ENCODE measurements around the gene CSNK1E.

CSNK1E gene

GRCh38 chr22:38308791-38309498 is 8.3 kb downstream of the CSNK1E start:
- DNase-seq (ENCODE audit: low read depth in 2 of 2): no peak

- no peak for DNase-seq (ENCODE audit: low read depth in 2 of 2)
These were observed 11.5 kb downstream of the CSNK1E start for GRCh38 chr22:38305471-38306448.

- no peak for DNase-seq (ENCODE audit: low read depth in 2 of 2)
These were observed 12.7 kb downstream of the CSNK1E start for GRCh38 chr22:38304526-38304925.

- no peak for DNase-seq (ENCODE audit: low read depth in 2 of 2)
These were observed 13.3 kb downstream of the CSNK1E start for GRCh38 chr22:38303974-38304373.

GRCh38 chr22:38302906-38303305 is 14.3 kb downstream of the CSNK1E start:
- no peak for DNase-seq (ENCODE audit: low read depth in 2 of 2)

GRCh38 chr22:38300946-38301345 is 16.3 kb downstream of the CSNK1E start:
- no peak for DNase-seq (ENCODE audit: low read depth in 2 of 2)

- no peak for DNase-seq (ENCODE audit: low read depth in 2 of 2)
These were observed 16.9 kb downstream of the CSNK1E start for GRCh38 chr22:38300197-38300945.

GRCh38 chr22:38299770-38300102 is 17.5 kb downstream of the CSNK1E start:
- no peak for DNase-seq (ENCODE audit: low read depth in 2 of 2)

- DNase-seq (ENCODE audit: low read depth in 2 of 2): no peak
These were observed 18.8 kb downstream of the CSNK1E start for GRCh38 chr22:38298312-38299005.

- no peak for DNase-seq (ENCODE audit: low read depth in 2 of 2)
These were observed 20.9 kb downstream of the CSNK1E start for GRCh38 chr22:38296372-38296771.

GRCh38 chr22:38295863-38296262 is 21.4 kb downstream of the CSNK1E start:
- no peak for DNase-seq (ENCODE audit: low read depth in 2 of 2)

- no peak for DNase-seq (ENCODE audit: low read depth in 2 of 2)
These were observed 21.9 kb downstream of the CSNK1E start for GRCh38 chr22:38295339-38295738.

GRCh38 chr22:38294193-38294592 is 23.0 kb downstream of the CSNK1E start:
- no peak for DNase-seq (ENCODE audit: low read depth in 2 of 2)

GRCh38 chr22:38292694-38293093 is 24.5 kb downstream of the CSNK1E start:
- DNase-seq (ENCODE audit: low read depth in 2 of 2): no peak

- DNase-seq (ENCODE audit: low read depth in 2 of 2): no peak
These were observed 25.9 kb downstream of the CSNK1E start for GRCh38 chr22:38291201-38291777.

- no peak for DNase-seq (ENCODE audit: low read depth in 2 of 2)
These were observed 26.9 kb downstream of the CSNK1E start for GRCh38 chr22:38290347-38290746.

- DNase-seq (ENCODE audit: low read depth in 2 of 2): no peak
These were observed 27.6 kb downstream of the CSNK1E start for GRCh38 chr22:38289583-38290082.

- DNase-seq (ENCODE audit: low read depth in 2 of 2): no peak
These were observed 30.1 kb downstream of the CSNK1E start for GRCh38 chr22:38286915-38287669.

- DNase-seq (ENCODE audit: low read depth in 2 of 2): no peak
These were observed 32.2 kb downstream of the CSNK1E start for GRCh38 chr22:38285018-38285417.

- DNase-seq (ENCODE audit: low read depth in 2 of 2): no peak
These were observed 33.2 kb downstream of the CSNK1E start for GRCh38 chr22:38284042-38284402.
